H1 (cell line): ENCODE data around the gene ENPP3. TPM values are rescaled to one million over a fixed set of nuclear protein-coding genes. Genes with fewer than 3 reads are reported as not detected.

ENCODE experiments used
- CTCF ChIA-PET: fragments of 300-600 bp; sonication (Branson Sonifier 250); formaldehyde crosslinking; loops from one replicate; lab custom pipeline; 2021; ENCODE audit not compliant: partially characterized antibody; lab: Charles Lee
- POLR2A ChIA-PET: fragments of 300-600 bp; sonication (Branson Sonifier 250); formaldehyde crosslinking; loops from one replicate; lab custom pipeline; 2021; ENCODE audit warnings: inconsistent platforms; ENCODE audit not compliant: partially characterized antibody; lab: Charles Lee
- DNase-seq, 2 experiments: peaks; one replicate each; pipeline versions ENCODE4 v3.0.0 to v3.0.0-alpha.2; 2010 to 2022; ENCODE audit warnings: low spot score in 2 of 2, low read depth in 1 of 2, mixed read lengths in 1 of 2
- FAIRE-seq: peaks from 2 replicates; lab custom pipeline; 2011; peaks lifted over from hg19 to GRCh38; lab: Jason Lieb, UNC
- H2AFZ ChIP-seq: 2 replicates; pipeline ENCODE4 v1.8.1; 2012; ENCODE audit warnings: low read length, inconsistent platforms
- H2AK5ac ChIP-seq: 2 replicates; pipeline ENCODE4 v1.6.1; 2013; ENCODE audit warnings: low read depth, low read length
- H2BK120ac ChIP-seq: replicated peaks from 2 replicates; pipeline ENCODE3; 2013; ENCODE audit warnings: low read depth, low read length, inconsistent platforms
- H2BK12ac ChIP-seq: 2 replicates; pipeline ENCODE4 v1.6.1; 2013; ENCODE audit warnings: low read depth, low read length
- H2BK15ac ChIP-seq: 2 replicates; pipeline ENCODE4 v1.6.1; 2013; ENCODE audit warnings: low read length
- H2BK20ac ChIP-seq: 2 replicates; pipeline ENCODE4 v1.6.1; 2013; ENCODE audit warnings: low read length
- H2BK5ac ChIP-seq: 2 replicates; pipeline ENCODE4 v1.6.1; 2013; ENCODE audit warnings: low read depth, low read length
- H3K14ac ChIP-seq: 2 replicates; pipeline ENCODE4 v1.6.1; 2013; ENCODE audit warnings: inconsistent platforms; ENCODE audit not compliant: insufficient read length
- H3K18ac ChIP-seq: 2 replicates; pipeline ENCODE4 v1.6.1; 2013; ENCODE audit warnings: low read length; ENCODE audit errors: extremely low read depth
- H3K23ac ChIP-seq: 2 replicates; pipeline ENCODE4 v1.6.1; 2013; ENCODE audit warnings: inconsistent platforms; ENCODE audit not compliant: insufficient read length
- H3K23me2 ChIP-seq: 2 replicates; pipeline ENCODE4 v1.6.1; 2013; ENCODE audit warnings: low read depth, low read length
- H3K27ac ChIP-seq: 2 replicates; pipeline ENCODE4 v1.6.1; 2011; ENCODE audit warnings: low read depth, low read length, inconsistent platforms
- H3K27me3 ChIP-seq, 4 experiments: replicated peaks in 1 of 4; 1 replicate in 1 of 4; 2 replicates in 3 of 4; pipeline versions ENCODE4 v1.6.1 to v1.8.1; 2011 to 2013; ENCODE audit warnings: low read length in 3 of 4, mild to moderate bottlenecking in 3 of 4, inconsistent platforms in 2 of 4, mixed read lengths in 2 of 4, moderate library complexity in 1 of 4; ENCODE audit not compliant: control insufficient read depth in 3 of 4, insufficient read depth in 3 of 4; ENCODE audit errors: extremely low read depth in 1 of 4
- H3K36me3 ChIP-seq, 4 experiments: 2 replicates each; pipeline versions ENCODE4 v1.6.1 to v1.8.1; 2011 to 2013; ENCODE audit warnings: mild to moderate bottlenecking in 4 of 4, low read length in 3 of 4, moderate library complexity in 2 of 4, control low read depth in 1 of 4, inconsistent platforms in 1 of 4; ENCODE audit not compliant: insufficient read depth in 4 of 4, control insufficient read depth in 2 of 4
- H3K4ac ChIP-seq: replicated peaks from 2 replicates; pipeline ENCODE3; 2013; ENCODE audit warnings: low read length, low read depth, mixed read lengths, inconsistent platforms; ENCODE audit not compliant: insufficient read length
- H3K4me1 ChIP-seq, 4 experiments: replicated peaks in 1 of 4; 1 replicate in 1 of 4; 2 replicates in 3 of 4; pipeline versions ENCODE4 v1.6.1 to v1.8.1; 2011 to 2013; ENCODE audit warnings: low read length in 3 of 4, inconsistent platforms in 2 of 4, mixed read lengths in 1 of 4; ENCODE audit not compliant: insufficient read depth in 4 of 4, control insufficient read depth in 3 of 4
- H3K4me2 ChIP-seq, 2 experiments: 2 replicates each; pipeline versions ENCODE4 v1.6.1 to v1.8.1; 2011 to 2013; ENCODE audit warnings: low read depth in 2 of 2, low read length in 2 of 2, control low read depth in 1 of 2, inconsistent platforms in 1 of 2, mild to moderate bottlenecking in 1 of 2; ENCODE audit not compliant: insufficient read depth in 1 of 2
- H3K4me3 ChIP-seq, 4 experiments: fragments of 200-600, 300-600 bp in 1 of 4; sonication (generic), shearing (Covaris generic), sonication (Bioruptor Twin) in 1 of 4; 2 replicates each; pipeline versions ENCODE4 v1.5.1 to v1.8.1; 2011 to 2016; ENCODE audit warnings: low read length in 4 of 4, low read depth in 3 of 4, control low read depth in 2 of 4, inconsistent platforms in 2 of 4, mild to moderate bottlenecking in 2 of 4, mixed read lengths in 1 of 4, moderate library complexity in 1 of 4; ENCODE audit not compliant: insufficient read depth in 2 of 4; ENCODE audit errors: extremely low read depth in 1 of 4
- H3K56ac ChIP-seq: replicated peaks from 2 replicates; pipeline ENCODE3; 2013; ENCODE audit warnings: low read depth, mild to moderate bottlenecking, mixed read lengths, low read length, inconsistent platforms; ENCODE audit not compliant: insufficient read length
- H3K79me1 ChIP-seq: 2 replicates; pipeline ENCODE4 v1.6.1; 2013; ENCODE audit warnings: low read depth, low read length, control low read depth
- H3K79me2 ChIP-seq, 2 experiments: 2 replicates each; pipeline versions ENCODE4 v1.6.1 to v1.8.1; 2012 to 2013; ENCODE audit warnings: low read length in 2 of 2, mild to moderate bottlenecking in 2 of 2, inconsistent platforms in 1 of 2; ENCODE audit not compliant: insufficient read depth in 2 of 2, control insufficient read depth in 1 of 2
- H3K9ac ChIP-seq, 4 experiments: replicated peaks in 1 of 4; 1 replicate in 1 of 4; 2 replicates in 3 of 4; pipeline versions ENCODE4 v1.6.1 to v1.8.1; 2011 to 2013; ENCODE audit warnings: low read depth in 3 of 4, low read length in 3 of 4, control low read depth in 2 of 4, mild to moderate bottlenecking in 2 of 4, moderate library complexity in 2 of 4, inconsistent platforms in 1 of 4; ENCODE audit errors: extremely low read depth in 1 of 4
- H3K9me3 ChIP-seq, 2 experiments: 2 replicates each; pipeline versions ENCODE4 v1.6.1 to v1.8.1; 2012 to 2013; ENCODE audit warnings: mild to moderate bottlenecking in 2 of 2, moderate library complexity in 2 of 2, control low read depth in 1 of 2, inconsistent platforms in 1 of 2, low read depth in 1 of 2, low read length in 1 of 2, mixed read lengths in 1 of 2; ENCODE audit not compliant: insufficient read depth in 2 of 2
- H4K20me1 ChIP-seq, 2 experiments: replicated peaks in 1 of 2; 2 replicates each; pipeline versions ENCODE3 to v1.8.1; 2011 to 2013; ENCODE audit warnings: inconsistent platforms in 2 of 2, low read length in 2 of 2, mild to moderate bottlenecking in 1 of 2; ENCODE audit not compliant: insufficient read depth in 2 of 2, control insufficient read depth in 1 of 2
- H4K5ac ChIP-seq: 2 replicates; pipeline ENCODE4 v1.6.1; 2013; ENCODE audit warnings: low read length, low read depth, mixed read lengths, inconsistent platforms; ENCODE audit not compliant: insufficient read length
- H4K8ac ChIP-seq: 2 replicates; pipeline ENCODE4 v1.8.0; 2013; ENCODE audit warnings: mild to moderate bottlenecking, moderate library complexity, low read length, inconsistent platforms; ENCODE audit not compliant: insufficient read depth; ENCODE audit errors: extremely low read depth
- H4K91ac ChIP-seq: replicated peaks from 2 replicates; pipeline ENCODE3; 2013; ENCODE audit warnings: low read length, mixed read lengths, inconsistent platforms; ENCODE audit not compliant: insufficient read length
- CHD1 ChIP-seq: IDR thresholded peaks from 2 replicates; pipeline ENCODE4 v1.6.1; 2012; ENCODE audit warnings: low read depth, low read length, improper control_type of control experiment
- CTBP2 ChIP-seq: IDR thresholded peaks from 2 replicates; pipeline ENCODE4 v1.7.0; 2011; ENCODE audit warnings: borderline replicate concordance, mild to moderate bottlenecking, moderate library complexity, mixed read lengths, low read length; ENCODE audit not compliant: insufficient read depth, insufficient read length
- JUND ChIP-seq: IDR thresholded peaks from 2 replicates; pipeline ENCODE4 v1.6.1; 2011; ENCODE audit warnings: mild to moderate bottlenecking, improper control_type of control experiment, low read length
- MAFK ChIP-seq: IDR thresholded peaks from 2 replicates; pipeline ENCODE4 v1.6.1; 2012; ENCODE audit warnings: low read depth, mild to moderate bottlenecking, improper control_type of control experiment, low read length
- RBBP5 ChIP-seq: IDR thresholded peaks from 2 replicates; pipeline ENCODE4 v1.7.1; 2012; ENCODE audit warnings: low read depth, mild to moderate bottlenecking, inconsistent platforms, low read length, moderate library complexity, borderline replicate concordance
- RXRA ChIP-seq: IDR thresholded peaks from 2 replicates; pipeline ENCODE4 v1.6.1; 2011; ENCODE audit warnings: low read depth, mild to moderate bottlenecking, low read length, moderate library complexity; ENCODE audit not compliant: insufficient read depth
- SAP30 ChIP-seq: fragments of 300-600 bp; sonication (generic); IDR thresholded peaks from 2 replicates; pipeline ENCODE4 v1.7.1; 2012; ENCODE audit warnings: low read length, moderate library complexity, mild to moderate bottlenecking, inconsistent platforms; ENCODE audit not compliant: insufficient read depth, insufficient replicate concordance
- TAF7 ChIP-seq: optimal IDR thresholded peaks from 2 replicates; pipeline ENCODE3; 2011; ENCODE audit warnings: low read depth, mild to moderate bottlenecking, inconsistent platforms, low read length, moderate library complexity, borderline replicate concordance
- TBP ChIP-seq: IDR thresholded peaks from 2 replicates; pipeline ENCODE4 v1.6.1; 2011; ENCODE audit warnings: low read depth, low read length, improper control_type of control experiment
- ZNF274 ChIP-seq: IDR thresholded peaks from 2 replicates; pipeline ENCODE4 v1.7.0; 2012; ENCODE audit warnings: low read length, borderline replicate concordance; ENCODE audit errors: extremely low read depth
- WGBS, 2 experiments: shearing (Covaris generic) in 1 of 2; methylation state at CpG; one replicate each; pipeline versions ENCODE4 v1.1.6 to v1.1.7; 2013 to 2015; ENCODE audit warnings: low lambda C conversion rate in 2 of 2, mixed read lengths in 2 of 2, inconsistent platforms in 1 of 2, low coverage in 1 of 2, missing lambda C conversion rate in 1 of 2; ENCODE audit not compliant: insufficient replicate concordance in 2 of 2, insufficient coverage in 1 of 2, insufficient read length in 1 of 2; ENCODE audit errors: extremely low coverage in 1 of 2, missing lambda C conversion rate in 1 of 2; 5-methylcytosine and 5-hydroxymethylcytosine counted together
- polyA plus RNA-seq, 7 experiments: library from polyadenylated mRNA; depleted of rRNA in 3 of 7; stranded (reverse) in 5 of 7; unstranded in 2 of 7; fragments of >200 nt in 5 of 7; fragments of 200-250 nt in 2 of 7; gene quantifications; 1 replicate in 5 of 7; 2 replicates in 1 of 7; 4 replicates in 1 of 7; pipeline versions ENCODE4 v1.2.1 to v1.2.3, GENCODE V29; 2011 to 2013; ENCODE audit warnings: missing spikeins in 2 of 7, mixed read lengths in 2 of 7
- total RNA-seq: library from RNA; stranded (reverse); fragmentation: NEBNext Ultra II Directional; extraction: Animal tissue kit (Norgen Biotek cat#: 25700); gene quantifications from 2 replicates; pipeline ENCODE4 v1.2.1, GENCODE V29; 2021
- TF ChIP-seq, protein P1 (sequence below), 3 experiments: IDR thresholded peaks; 1 replicate in 2 of 3; 2 replicates in 1 of 3; pipeline versions ENCODE4 v1.5.1 to v1.6.1; 2011; ENCODE audit warnings: low read length in 3 of 3, mild to moderate bottlenecking in 3 of 3, inconsistent platforms in 2 of 3, low read depth in 1 of 3, moderate library complexity in 1 of 3; ENCODE audit not compliant: insufficient read depth in 1 of 3; ENCODE audit errors: control extremely low read depth in 1 of 3

Gene ENPP3
- total and polyA plus RNA-seq, 2 of the 8 experiments (the other 6 are each of a cell fraction or from before 2014, with no cell fraction given): 0.11 TPM; not detected in 1

DNA sequence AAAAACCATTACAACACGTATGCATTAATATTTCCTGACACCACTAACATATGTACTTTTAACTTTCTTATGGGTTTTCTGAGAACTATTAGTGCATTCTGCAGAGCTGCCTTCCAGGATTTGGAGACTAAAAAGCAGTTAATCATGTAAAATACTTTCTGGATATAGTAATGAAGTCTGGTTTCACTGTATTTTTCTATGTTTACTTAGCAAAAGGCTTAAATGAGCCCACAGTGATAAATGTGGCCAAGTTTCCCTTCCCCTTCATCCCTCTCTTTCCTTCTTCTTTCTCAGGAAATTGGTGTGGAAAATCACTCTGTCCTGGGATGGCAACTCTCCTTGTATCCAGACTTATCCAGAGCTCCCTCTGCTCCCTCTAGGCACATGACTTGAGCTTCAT is 141.1 kb downstream of the ENPP3 start:
- no peak overlapping the region for H2AFZ ChIP-seq
- TF ChIP-seq RXRA (no peak), ZNF274 (no peak), CHD1 (no peak), CTBP2 (no peak), JUND (no peak), MAFK (no peak), SAP30 (no peak), TAF7 (no peak), TBP (no peak), RBBP5 (no peak)
- TF ChIP-seq, protein P1, sequence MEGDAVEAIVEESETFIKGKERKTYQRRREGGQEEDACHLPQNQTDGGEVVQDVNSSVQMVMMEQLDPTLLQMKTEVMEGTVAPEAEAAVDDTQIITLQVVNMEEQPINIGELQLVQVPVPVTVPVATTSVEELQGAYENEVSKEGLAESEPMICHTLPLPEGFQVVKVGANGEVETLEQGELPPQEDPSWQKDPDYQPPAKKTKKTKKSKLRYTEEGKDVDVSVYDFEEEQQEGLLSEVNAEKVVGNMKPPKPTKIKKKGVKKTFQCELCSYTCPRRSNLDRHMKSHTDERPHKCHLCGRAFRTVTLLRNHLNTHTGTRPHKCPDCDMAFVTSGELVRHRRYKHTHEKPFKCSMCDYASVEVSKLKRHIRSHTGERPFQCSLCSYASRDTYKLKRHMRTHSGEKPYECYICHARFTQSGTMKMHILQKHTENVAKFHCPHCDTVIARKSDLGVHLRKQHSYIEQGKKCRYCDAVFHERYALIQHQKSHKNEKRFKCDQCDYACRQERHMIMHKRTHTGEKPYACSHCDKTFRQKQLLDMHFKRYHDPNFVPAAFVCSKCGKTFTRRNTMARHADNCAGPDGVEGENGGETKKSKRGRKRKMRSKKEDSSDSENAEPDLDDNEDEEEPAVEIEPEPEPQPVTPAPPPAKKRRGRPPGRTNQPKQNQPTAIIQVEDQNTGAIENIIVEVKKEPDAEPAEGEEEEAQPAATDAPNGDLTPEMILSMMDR (IDR thresholded peaks at IDR 0.05; ENCODE audit: control extremely low read depth in 1 of 3, insufficient read depth in 1 of 3, low read depth in 1 of 3, low read length in 3 of 3): no peak

More for the DNA sequence above, 141.1 kb downstream of the ENPP3 start:
- Histone ChIP-seq H3K79me2 (no peaks in the 10 kb centered on the region), H2BK120ac (no peak overlapping the region), H3K23me2 (no peaks in the 10 kb centered on the region), H3K4me2 (no peak overlapping the region), H3K27me3 (0 out of 7 replicates have a peak, but pooled peaks cover 0 to 3% (median 0%) of the 10 kb centered on the region in 4 experiments), H3K79me1 (no peaks in the 10 kb centered on the region), H3K18ac (no peak overlapping the region), H3K23ac (no peak overlapping the region), H3K9ac (no peak overlapping the region), H3K9me3 (no peaks in the 10 kb centered on the region), H3K36me3 (no peaks in the 10 kb centered on the region), H4K8ac (no peak overlapping the region), H3K27ac (no peak overlapping the region), H3K4me1 (peaks cover 0 to 3% (median 0%) of the 10 kb centered on the region in 4 experiments; a peak in 2 of 7 replicates), H4K5ac (no peak overlapping the region), H2BK12ac (no peak overlapping the region), H3K4ac (no peak overlapping the region), H3K14ac (no peak overlapping the region), H2BK5ac (no peak overlapping the region), H4K20me1 (no peaks in the 10 kb centered on the region), H3K4me3 (no peak overlapping the region), H2AK5ac (no peak overlapping the region), H3K56ac (no peak overlapping the region), H2BK20ac (no peak overlapping the region), H4K91ac (no peak overlapping the region), H2BK15ac (no peak overlapping the region)
- DNase-seq (no peak), FAIRE-seq (no peak)
- ChIA-PET POLR2A (interaction anchor here (1.3 kb wide), 1 partner anchor 59 kb away, joined by 4 read pairs; no protein-coding TSS in a partner anchor), CTCF (interaction anchor here (1.9 kb wide), 1 partner anchor 14 kb away, joined by 6 read pairs; no protein-coding TSS in a partner anchor)
- 86 to 100% methylated on average over 1 of the region's 1 CpG for WGBS, 2 experiments
